GM20431 (cell line): ENCODE data around the gene ALMS1.
"Not testable (repeated sequence)": the region's sequence is repeated elsewhere in the genome, so short reads cannot be mapped to it uniquely, and the experiment has no call there.

Experiments
- in situ Hi-C: fragments of 300-500 bp; cut with MseI, MboI; formaldehyde crosslinking; loops from one replicate; pipeline ENCODE4 v1.15.0; 2020; ENCODE audit warnings: low sequenced_read_pairs; ENCODE audit not compliant: unreplicated experiment

ALMS1 gene

DNA sequence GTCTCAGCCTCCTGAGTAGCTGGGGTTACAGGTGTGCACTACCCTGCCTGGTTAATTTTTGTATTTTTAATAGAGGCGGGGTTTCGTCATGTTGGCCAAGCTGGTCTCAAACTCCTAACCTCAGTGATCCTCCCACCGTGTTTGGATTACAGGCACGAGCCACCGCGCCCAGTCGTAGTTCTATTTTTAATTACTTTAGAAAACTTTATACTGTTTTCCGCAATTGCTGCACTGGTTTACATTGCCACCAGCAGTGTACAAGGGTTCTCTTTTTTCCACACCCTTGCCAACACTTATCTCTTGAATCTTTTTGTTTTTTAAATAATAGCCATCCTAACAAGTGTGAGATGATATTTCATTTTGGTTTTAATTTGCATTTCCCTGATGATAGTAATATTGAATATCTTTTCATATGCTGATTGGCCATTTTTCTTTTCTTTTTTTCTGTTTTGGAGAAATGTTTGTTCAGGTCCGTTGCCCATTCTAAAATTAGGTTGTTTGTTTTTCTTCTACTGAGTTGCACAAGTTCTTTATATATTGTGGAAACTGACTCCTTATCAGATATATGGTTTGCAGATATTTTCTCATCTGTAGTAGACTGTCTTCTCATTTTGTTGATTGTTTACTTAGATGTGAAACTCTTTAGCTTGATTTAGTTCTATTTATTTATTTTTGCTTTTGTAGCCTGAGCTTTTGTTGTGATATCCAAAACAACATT lies 16.9 kb downstream of the ALMS1 start:
- in situ Hi-C loops: no loop called here

DNA sequence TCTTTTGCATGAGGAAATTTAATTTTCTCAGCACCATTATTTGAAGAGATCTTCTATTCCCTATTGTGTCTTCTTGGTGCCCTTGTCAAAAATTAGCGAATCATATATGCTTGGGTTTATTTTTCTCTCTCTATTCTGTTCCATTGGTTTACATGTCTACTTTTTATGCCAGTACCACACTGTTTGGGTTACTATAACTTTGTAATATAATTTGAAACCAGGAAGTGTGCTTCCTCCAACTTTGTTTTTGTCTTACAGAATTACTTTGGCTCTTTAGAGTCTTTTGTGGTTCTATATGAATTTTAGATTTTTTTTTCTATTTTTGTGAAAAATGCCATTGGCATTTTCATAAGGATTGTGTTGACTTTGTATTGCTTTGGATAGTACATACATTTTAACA lies 17.6 kb downstream of the ALMS1 start:
- in situ Hi-C loops: no loop called here

DNA sequence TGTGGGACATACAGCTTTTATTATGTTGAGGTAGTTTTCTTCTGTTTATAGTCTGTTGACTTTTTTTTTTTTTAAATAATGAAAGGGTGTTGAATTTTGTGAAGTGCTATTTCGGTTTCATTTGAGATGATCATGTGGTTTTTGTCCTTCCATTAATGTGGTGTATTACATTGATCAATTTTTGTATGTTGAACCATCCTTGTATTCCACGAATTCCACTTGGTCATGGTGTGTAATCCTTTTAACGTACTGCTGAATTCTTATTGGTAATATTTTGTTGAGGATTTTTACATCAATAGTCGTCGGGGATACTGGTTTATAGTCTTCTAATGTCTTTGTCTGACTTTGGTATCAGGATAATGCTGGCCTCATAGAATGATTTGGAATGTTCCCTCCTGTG lies 18.8 kb downstream of the ALMS1 start:
- in situ Hi-C loops: no loop called here

DNA sequence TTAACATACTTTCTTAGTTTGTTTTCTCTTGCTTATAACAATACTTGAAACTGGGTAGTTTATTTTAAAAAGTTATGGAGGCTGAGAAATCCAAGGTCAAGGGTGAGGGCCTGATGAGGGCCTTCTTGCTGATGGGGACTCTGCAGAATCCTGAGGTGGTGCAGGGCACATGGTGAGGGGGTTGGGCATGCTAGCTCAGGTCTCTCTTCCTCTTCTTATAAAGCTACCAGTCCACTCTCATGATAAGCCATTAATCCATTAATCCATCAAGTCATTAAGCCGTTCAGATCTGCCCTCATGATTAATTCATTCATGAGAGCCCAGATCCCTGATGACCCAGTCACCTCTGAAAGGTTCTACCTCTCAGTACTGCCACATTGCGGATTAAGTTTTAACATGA lies 21.4 kb downstream of the ALMS1 start:
- in situ Hi-C loops: no loop called here

DNA sequence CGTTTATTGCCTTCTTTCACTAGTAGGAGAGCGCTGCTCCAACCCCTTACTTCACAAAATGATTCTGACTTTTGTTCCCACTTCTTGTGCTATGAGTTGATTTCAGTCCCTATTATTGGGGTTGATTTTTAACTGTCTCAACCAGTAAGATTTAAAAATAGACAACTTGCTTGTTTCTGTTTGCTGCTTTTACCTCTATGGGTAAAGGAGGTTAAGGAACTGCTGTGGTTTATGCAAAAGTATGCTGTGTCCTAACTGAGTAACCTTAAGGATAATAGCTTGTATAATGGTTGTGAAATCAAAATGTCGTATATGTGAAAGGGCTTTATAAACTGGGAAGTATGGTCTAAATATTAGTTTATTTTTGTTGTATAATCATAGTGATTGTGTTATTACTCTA lies 22.6 kb downstream of the ALMS1 start:
- in situ Hi-C loops: no loop called here

DNA sequence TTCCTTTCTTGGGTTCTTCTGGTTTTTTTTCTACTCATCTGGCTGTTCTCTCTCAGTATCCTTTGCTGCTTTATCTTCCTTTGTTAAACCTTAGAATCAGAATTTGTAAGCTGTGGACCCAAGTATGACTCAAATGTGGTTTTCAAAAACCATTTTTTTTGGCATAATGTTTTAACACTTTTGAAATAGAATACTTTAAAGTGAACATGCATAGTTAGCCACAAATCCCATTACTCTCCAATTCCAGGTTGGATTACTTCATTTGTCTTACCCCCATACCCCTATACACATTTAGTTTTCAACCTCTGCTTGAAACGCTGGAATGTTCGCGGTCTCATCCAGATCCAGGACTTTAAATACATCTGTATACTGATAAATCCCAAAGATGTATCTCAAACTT lies 29.1 kb downstream of the ALMS1 start:
- in situ Hi-C loops: no loop called here

DNA sequence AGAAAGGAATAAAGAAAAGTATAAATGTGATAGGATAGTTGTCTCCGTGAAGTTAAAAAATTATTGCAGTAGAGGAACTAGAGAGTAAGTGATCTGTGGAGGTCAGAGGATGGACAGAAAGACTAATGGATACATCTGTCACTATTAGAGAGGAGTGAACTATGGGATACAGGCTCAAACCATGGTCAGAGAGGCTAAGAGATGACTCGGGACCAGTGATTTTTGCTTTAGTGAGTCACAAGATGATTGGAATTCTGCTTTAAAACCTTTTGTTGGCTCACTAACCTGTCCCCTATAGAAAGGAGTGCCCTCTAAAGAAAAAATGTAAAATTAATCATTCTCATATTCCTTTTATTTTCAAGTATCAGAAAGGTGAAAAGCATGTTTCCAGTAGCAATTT lies 30.3 kb downstream of the ALMS1 start:
- in situ Hi-C loops: no loop called here

DNA sequence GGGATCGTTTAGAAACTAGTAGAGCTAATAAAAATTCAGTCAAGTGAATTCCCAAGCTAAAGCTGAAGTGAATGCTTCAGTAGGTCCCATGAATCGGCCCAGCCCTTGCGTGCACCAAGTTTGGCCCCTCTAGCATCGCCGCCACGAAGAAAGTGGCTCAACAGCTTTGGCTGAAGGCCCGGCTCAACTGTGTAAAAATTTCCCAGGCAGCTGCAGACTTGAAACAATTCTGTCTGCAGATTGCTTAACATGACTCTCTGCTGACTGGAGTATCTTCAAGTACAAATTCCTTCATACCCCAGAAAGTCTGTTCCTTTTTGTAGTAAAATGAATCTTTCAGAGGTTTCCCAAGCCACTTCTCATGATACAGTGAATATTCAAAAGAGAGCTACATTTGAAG lies 32.7 kb downstream of the ALMS1 start:
- in situ Hi-C loops: no loop called here

DNA sequence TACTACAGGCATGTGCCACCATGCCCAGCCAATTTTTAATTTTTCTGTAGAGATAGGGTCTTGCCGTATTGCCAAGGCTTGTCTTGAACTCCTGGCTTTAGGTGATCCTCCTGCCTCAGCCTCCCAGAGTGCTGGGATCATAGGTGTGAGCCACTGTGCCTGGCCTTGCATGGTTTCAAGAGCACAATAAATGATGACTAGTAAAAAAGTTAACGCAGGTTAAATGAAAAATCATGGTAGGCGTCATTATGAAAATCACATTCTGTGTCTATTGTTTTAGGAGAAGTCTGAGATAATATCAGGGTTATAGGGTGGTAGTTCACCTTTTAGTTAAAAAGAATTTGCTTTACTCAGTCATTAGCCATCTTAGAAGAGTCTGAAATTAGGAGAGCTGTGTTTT lies 38.3 kb downstream of the ALMS1 start:
- in situ Hi-C loops: no loop called here

DNA sequence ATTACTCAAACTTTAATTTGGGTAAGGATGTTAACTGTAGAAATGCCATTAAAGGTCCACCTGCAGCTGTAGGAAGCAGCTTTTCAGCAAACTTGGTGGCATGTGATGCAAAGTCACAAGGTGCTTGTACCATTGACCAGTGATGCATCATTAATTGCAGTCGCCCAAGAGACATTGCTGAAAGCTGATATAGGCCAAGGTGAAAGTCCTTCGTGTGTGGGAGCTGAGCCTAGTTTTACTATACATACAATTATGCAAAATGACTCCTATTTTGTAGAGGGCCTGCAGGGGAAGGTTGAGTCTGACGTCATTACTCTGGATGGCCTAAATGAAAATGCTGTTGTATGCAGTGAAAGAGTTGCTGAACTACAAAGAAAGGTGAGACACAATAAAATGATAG lies 40.5 kb downstream of the ALMS1 start:
- in situ Hi-C loops: no loop called here

DNA sequence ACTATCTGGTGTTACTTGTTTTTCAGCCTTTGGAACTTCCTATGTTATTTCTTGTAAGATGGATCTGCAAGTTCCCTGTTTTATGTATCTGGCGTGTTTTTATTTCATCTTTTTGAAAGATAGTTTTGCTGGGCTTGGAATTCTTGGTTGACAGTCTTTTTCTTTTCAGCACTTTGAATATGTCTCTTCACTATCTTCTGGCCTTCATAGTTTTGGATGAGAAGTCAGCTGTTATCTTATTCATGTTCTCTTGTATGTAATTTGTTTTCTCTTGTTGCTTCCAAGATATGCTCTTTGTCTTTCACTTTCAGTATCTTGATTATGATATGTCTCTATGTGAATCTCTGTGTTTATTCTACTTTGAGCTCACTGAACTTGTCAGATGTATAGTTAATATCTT lies 50.4 kb downstream of the ALMS1 start:
- in situ Hi-C loops: no loop called here

DNA sequence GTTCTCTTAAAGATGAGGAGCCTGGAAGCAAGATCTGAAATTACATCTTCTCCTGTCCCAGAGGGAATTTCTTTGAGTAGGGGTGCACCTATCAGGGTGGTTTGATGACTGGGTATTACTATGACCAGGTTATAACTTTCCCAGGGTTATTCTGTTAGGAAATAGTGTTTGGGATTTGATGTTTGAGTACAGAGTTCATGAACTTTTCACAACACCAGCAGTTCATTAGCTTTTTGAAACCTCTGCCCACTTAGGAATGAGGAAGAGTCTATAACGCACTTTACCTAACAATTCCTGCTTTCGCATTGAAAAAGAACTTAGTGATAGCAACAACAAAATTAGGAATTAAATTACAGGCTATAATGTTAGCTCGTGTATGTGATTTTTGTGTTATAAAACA lies 58.6 kb downstream of the ALMS1 start:
- in situ Hi-C loops: no loop called here

DNA sequence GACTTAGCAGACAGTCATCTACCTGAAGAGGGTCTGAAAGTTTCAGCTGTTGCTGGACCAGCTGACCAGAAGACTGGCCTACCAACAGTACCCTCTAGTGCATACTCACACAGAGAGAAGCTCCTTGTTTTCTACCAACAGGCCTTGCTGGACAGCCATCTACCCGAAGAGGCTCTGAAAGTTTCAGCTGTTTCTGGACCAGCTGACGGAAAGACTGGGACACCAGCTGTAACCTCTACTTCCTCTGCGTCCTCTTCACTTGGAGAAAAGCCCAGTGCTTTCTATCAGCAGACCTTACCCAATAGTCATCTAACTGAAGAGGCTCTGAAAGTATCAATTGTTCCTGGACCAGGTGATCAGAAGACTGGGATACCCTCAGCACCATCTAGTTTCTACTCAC lies 63.2 kb downstream of the ALMS1 start:
- in situ Hi-C loops: no loop called here

DNA sequence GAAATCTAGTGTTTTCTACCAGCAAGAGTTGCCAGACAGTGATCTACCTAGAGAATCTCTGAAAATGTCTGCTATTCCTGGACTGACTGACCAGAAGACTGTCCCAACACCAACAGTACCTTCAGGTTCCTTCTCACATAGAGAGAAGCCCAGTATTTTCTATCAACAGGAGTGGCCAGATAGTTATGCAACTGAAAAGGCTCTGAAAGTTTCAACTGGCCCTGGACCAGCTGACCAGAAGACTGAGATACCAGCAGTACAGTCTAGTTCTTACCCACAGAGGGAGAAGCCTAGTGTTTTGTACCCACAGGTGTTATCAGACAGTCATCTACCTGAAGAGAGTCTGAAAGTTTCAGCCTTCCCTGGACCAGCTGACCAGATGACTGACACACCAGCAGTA lies 63.8 kb downstream of the ALMS1 start:
- in situ Hi-C loops: no loop called here

DNA sequence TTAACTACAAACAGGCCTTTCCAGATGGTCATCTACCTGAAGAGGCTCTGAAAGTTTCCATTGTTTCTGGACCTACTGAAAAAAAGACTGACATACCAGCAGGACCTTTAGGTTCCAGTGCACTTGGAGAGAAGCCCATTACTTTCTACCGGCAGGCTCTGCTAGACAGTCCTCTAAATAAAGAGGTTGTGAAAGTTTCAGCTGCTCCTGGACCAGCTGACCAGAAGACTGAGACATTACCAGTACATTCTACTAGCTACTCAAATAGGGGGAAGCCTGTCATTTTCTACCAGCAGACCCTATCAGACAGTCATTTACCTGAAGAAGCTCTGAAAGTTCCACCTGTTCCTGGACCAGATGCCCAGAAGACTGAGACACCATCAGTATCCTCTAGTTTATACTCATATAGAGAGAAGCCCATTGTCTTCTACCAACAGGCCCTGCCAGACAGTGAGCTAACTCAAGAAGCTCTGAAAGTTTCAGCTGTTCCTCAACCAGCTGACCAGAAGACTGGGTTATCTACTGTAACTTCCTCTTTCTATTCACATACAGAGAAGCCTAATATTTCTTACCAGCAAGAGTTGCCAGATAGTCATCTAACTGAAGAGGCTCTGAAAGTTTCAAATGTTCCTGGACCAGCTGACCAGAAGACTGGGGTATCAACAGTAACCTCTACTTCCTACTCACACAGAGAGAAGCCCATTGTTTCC lies 65.8 kb downstream of the ALMS1 start:
- in situ Hi-C loops: no loop called here

DNA sequence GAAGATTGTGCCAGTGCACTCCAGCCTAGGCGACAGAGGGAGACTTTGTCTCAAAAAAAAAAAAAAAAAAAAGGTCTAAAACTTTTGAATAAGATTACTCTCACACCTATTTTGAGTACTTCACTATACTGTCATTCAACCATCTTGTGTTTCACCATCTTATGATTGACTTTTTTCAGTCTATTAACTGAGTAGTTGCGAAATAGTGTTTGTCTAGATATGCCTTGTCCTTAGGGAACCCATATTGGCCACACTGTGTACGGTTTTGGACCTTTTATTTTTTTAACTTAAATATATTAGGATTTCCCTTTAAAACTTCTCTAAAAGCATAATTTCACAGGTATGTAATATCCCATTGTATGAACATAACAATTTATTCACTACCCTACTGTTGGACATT lies 72.3 kb downstream of the ALMS1 start:
- in situ Hi-C loops: no loop called here

DNA sequence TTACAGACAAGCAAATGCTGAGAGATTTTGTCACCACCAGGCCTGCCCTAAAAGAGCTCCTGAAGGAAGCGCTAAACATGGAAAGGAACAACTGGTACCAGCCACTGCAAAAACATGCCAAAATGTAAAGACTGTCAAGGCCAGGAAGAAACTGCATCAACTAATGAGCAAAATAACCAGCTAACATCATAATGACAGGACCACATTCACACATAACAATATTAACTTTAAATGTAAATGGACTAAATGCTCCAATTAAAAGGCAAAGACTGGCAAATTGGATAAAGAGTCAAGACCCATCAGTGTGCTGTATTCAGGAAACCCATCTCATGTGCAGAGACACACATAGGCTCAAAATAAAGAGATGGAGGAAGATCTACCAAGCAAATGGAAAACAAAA lies 76.8 kb downstream of the ALMS1 start:
- in situ Hi-C loops: not testable (repeated sequence)

DNA sequence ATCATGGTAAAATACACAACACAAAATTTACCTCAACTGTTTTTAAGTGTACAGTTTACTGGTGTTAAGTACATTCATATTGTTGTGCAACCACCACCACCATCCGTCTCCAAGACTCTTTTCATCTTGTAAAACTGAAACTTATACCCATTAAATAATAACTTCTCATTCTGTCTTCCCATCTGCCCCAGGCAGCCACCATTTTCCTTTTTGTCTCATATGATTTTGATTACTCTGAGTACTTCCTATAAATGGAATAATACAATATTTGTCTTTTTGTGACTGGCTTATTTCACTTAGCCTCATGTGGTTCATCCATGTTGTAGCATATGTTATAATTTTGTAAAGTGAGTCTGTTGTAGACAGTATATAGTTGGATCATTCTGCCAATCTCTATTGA lies 82.7 kb downstream of the ALMS1 start:
- in situ Hi-C loops: no loop called here

DNA sequence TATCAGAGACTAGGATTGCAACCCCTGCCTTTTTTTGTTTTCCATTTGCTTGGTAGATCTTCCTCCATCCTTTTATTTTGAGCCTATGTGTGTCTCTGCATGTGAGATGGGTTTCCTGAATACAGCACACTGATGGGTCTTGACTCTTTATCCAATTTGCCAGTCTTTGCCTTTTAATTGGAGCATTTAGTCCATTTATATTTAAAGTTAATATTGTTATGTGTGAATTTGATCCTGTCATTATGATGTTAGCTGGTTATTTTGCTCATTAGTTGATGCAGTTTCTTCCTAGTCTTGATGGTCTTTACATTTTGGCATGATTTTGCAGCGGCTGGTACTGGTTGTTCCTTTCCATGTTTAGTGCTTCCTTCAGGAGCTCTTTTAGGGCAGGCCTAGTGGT lies 98.2 kb downstream of the ALMS1 start:
- in situ Hi-C loops: not testable (repeated sequence)

DNA sequence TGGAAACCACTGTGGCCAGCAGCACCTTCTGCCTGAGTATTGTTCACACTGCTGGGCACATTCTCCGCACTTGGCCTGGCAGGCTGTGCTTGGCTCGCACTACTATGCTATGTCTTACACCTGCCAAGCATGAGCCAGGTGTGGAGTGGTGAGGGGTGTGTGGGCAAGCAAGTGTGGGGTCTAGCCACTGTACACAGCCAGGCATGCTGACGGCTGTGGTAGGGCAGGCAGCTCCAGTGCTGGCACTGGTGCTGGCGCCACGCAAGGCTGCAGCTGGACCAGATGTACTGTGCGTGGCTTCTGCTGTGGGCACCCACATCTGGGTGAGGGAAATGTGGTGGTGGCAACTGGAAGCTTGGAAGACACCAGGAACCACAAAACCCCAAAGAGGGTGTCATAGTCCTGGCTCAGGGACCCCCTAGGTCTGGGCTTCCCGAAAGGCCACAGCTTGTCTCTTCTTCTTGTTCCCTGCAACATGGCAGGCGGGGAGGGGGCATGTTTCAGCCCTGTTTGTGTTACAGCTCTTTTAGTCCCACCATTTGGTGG lies 101.5 kb downstream of the ALMS1 start:
- in situ Hi-C loops: no loop called here

DNA sequence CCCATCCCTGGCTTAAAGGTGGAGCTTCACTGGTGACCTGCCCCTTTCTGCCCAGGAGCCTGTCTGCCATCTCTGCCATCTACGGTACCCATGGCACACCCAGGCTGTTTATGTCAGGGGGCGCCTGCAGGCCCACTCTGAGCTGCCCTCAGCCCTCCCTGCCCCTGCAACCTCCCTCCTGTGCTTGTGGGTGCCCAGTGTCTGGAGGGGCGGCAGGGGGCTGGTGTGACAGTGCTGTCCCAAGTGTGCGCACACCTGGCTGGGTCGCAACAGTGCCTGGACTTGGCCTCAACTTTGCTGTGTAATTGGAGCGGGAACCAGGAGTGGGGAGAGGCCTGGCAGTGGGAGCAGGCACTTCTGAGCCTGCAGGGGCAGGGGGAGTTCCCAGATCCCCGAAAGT lies 102.4 kb downstream of the ALMS1 start:
- in situ Hi-C loops: no loop called here

DNA sequence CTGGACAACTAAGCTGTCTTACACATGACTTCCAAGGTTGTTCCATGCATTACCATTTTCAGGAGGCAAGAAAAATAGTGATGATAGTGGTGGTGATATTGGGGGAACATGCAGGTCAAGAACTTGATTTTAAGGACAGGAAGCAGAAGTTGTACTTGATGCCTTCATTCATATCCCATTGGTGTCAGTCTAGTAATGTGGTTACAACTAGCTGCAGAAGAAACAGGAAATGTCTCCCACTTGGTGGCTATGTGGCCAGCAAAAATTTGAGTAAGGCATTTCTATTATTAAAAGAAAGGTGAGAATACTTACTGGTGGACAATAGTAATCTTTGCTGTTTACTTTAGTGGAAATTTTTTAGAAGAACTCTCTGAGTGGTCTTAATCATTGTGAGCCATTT lies 103.4 kb downstream of the ALMS1 start:
- in situ Hi-C loops: no loop called here
